ENCODE measurements around the gene TPCN1.

DNA sequence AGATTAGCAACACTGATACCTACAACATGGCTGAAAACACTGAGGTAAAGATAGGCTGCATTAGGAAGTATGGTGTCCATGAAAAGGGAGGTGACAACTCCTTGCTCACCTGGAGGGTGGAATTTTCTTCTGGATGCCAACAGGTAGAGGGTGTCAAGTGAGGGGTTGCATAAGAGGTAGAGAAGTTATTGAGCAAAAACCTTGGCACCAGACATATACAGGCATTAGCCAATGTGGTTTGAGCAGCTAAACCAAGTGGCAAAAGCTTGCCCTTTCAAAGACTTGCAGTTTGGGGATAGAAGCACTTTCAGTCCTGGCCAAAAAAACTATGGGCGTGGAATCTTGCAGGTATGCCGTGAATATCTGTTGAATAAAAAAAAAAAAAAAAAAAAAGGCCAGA is 31.9 kb upstream of the TPCN1 start:
- TF ChIP-seq CTCF (conservative IDR thresholded peaks at IDR 0.05 in 1 of 2, IDR thresholded peaks at IDR 0.05 in 1 of 2; ENCODE audit: low read depth in 1 of 2, low read length in 2 of 2) (no peak), EZH2 (IDR thresholded peaks at IDR 0.05; ENCODE audit: low read length, missing control alignments) (no peak)
